Measurements from ENCODE around the gene XCR1. TPM values are rescaled to one million over a fixed set of nuclear protein-coding genes. Genes with fewer than 3 reads are reported as not detected.

XCR1 gene
- total RNA-seq, 1 donor from 2014 or later: 0.39 TPM

Other genes starting within 250 kb of the XCR1 start
- gene SLC6A20, start 230.9 kb downstream of the XCR1 start, total RNA-seq: 0.39 TPM
- gene LZTFL1, start 185.4 kb downstream of the XCR1 start, total RNA-seq: 13.2 TPM
- not detected for gene CCR9, start 140.9 kb downstream of the XCR1 start, total RNA-seq
- 0.39 TPM for gene CXCR6, start 84.0 kb downstream of the XCR1 start, total RNA-seq
- 22.9 TPM for gene FYCO1, start 31.7 kb downstream of the XCR1 start, total RNA-seq
- gene CCR1, start 180.8 kb upstream of the XCR1 start, total RNA-seq: 3.2 TPM
- gene CCR3, start 215.0 kb upstream of the XCR1 start, total RNA-seq: 0.49 TPM